Panc1 (cell line): ENCODE data around the gene FAM162A. TPM values are rescaled to one million over a fixed set of nuclear protein-coding genes. Genes with fewer than 3 reads are reported as not detected.

Source experiments
- ATAC-seq: fragments of 200-7000 bp; cut with Tn5 transposase; 2 replicates; pipeline ENCODE4 v1.9.1; 2020; ENCODE audit warnings: mild to moderate bottlenecking, moderate library complexity
- BruUV-seq: library from RNA; stranded (reverse); fragments of 400-500 nt; replicated peaks from 2 replicates; lab custom pipeline; 2021; lab: Mats Ljungman, UMichigan
- CTCF ChIA-PET: fragments of 300-600 bp; sonication (Branson Sonifier 250); formaldehyde crosslinking; loops from one replicate; lab custom pipeline; 2022; ENCODE audit warnings: antibody characterized with exemption; lab: Charles Lee
- POLR2A ChIA-PET: fragments of 300-600 bp; sonication (Branson Sonifier 250); formaldehyde crosslinking; loops from one replicate; lab custom pipeline; 2022; ENCODE audit warnings: antibody characterized with exemption; lab: Charles Lee
- DNase-seq: peaks from one replicate; pipeline ENCODE4 v3.0.0-alpha.2; 2010; ENCODE audit warnings: low read depth, low spot score
- H3K27ac ChIP-seq: 2 replicates; pipeline ENCODE4 v1.5.1; 2011; ENCODE audit warnings: mild to moderate bottlenecking, low read length, inconsistent platforms
- H3K27me3 ChIP-seq: fragments of 200-500 bp; sonication (Bioruptor generic); 2 replicates; pipeline ENCODE4 v1.6.0; 2014; ENCODE audit warnings: low read length, inconsistent platforms; ENCODE audit not compliant: control insufficient read depth, insufficient read depth
- H3K36me3 ChIP-seq: fragments of 200-500 bp; sonication (Bioruptor generic); 2 replicates; pipeline ENCODE4 v1.5.1; 2014; ENCODE audit warnings: inconsistent platforms, mild to moderate bottlenecking, low read length, moderate library complexity; ENCODE audit not compliant: control insufficient read depth, insufficient read depth
- H3K4me1 ChIP-seq: 2 replicates; pipeline ENCODE4 v1.5.1; 2011; ENCODE audit warnings: inconsistent platforms, mild to moderate bottlenecking, low read length, moderate library complexity; ENCODE audit not compliant: control insufficient read depth, insufficient read depth
- H3K4me3 ChIP-seq, 2 experiments: 2 replicates each; pipeline ENCODE4 v1.5.1; 2011 to 2012; ENCODE audit warnings: low read depth in 2 of 2, low read length in 2 of 2, mild to moderate bottlenecking in 2 of 2, inconsistent platforms in 1 of 2, moderate library complexity in 1 of 2
- H3K9me3 ChIP-seq: fragments of 200-500 bp; sonication (Bioruptor generic); 2 replicates; pipeline ENCODE4 v1.5.1; 2014; ENCODE audit warnings: low read depth, mild to moderate bottlenecking, inconsistent platforms, low read length, moderate library complexity; ENCODE audit not compliant: control insufficient read depth, insufficient read depth
- CTCF ChIP-seq: fragments of 450-650 bp; IDR thresholded peaks from 2 replicates; pipeline ENCODE4 v1.5.1; 2017; ENCODE audit warnings: mild to moderate bottlenecking
- POLR2AphosphoS5 ChIP-seq: IDR thresholded peaks from 2 replicates; pipeline ENCODE4 v1.6.1; 2012; ENCODE audit warnings: mild to moderate bottlenecking, low read depth, low read length, moderate library complexity
- SIN3A ChIP-seq: IDR thresholded peaks from 2 replicates; pipeline ENCODE4 v1.6.1; 2012; ENCODE audit warnings: low read depth, mild to moderate bottlenecking, low read length, moderate library complexity, borderline replicate concordance; ENCODE audit not compliant: insufficient read depth
- TCF7L2 ChIP-seq: IDR thresholded peaks from 2 replicates; pipeline ENCODE4 v1.6.1; 2011; ENCODE audit warnings: mild to moderate bottlenecking, low read depth, low read length, inconsistent platforms
- in situ Hi-C: cut with HindIII; loops from 2 replicates; pipeline ENCODE4 v1.10.0; 2016; ENCODE audit warnings: low sequenced_read_pairs, low pct_unique_long_range_greater_than_20kb
- intact Hi-C: fragments of 100-400 bp; cut with micrococcal nuclease; formaldehyde crosslinking; loops from one replicate; pipeline ENCODE4 v1.10.0; 2022; ENCODE audit not compliant: unreplicated experiment
- total RNA-seq: library from RNA; stranded (reverse); gene quantifications from one replicate; pipeline ENCODE4 v1.2.1, GENCODE V29; 2021; ENCODE audit not compliant: unreplicated experiment
- TF ChIP-seq, protein P1 (sequence below), 2 experiments: IDR thresholded peaks; 2 replicates each; pipeline ENCODE4 v1.6.1; 2011 to 2012; ENCODE audit warnings: low read depth in 2 of 2, control low read depth in 1 of 2, low read length in 1 of 2, mild to moderate bottlenecking in 1 of 2, moderate library complexity in 1 of 2; ENCODE audit not compliant: insufficient read depth in 1 of 2

FAM162A gene
- total RNA-seq, 1 experiment from 2014 or later, result 59.6 TPM

DNA sequence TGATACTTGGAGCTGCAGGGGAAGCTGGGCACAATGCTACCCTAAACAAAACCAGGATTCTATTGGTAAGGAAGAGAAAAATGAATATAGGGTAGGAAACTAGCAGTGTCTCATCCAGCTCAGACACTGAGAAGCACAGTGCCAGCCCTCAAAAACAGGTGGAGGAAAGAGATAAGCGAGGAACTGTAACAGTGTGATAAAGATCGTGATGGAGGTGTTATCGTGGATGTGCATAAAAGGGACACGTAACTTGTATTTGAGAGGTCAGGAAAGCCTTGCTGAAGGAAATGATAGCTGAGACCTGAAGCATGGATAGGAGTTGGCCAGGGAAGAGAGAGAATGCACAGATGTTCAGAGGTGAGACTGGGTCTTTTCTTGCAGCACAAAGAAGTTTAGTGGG is 28.4 kb upstream of the FAM162A start:
- Histone ChIP-seq H3K4me3 (no peak overlapping the region), H3K4me1 (no peaks in the 10 kb centered on the region), H3K27me3 (no peaks in the 10 kb centered on the region), H3K27ac (no peak overlapping the region), H3K36me3 (peaks cover 5% of the 10 kb centered on the region), H3K9me3 (no peaks in the 10 kb centered on the region)
- in situ Hi-C loops, result no loop called here
- intact Hi-C loops, result loop anchor here (2.0 kb wide), 1 partner anchor 49 kb away; no protein-coding TSS in a partner anchor
- no TSS peak for BruUV-seq
- ATAC-seq (0 out of 2 replicates have a peak, but pooled peaks have one; percentile 14), DNase-seq (no peak)
- TF ChIP-seq CTCF (no peak), SIN3A (no peak), TCF7L2 (no peak), POLR2AphosphoS5 (no peak)
- TF ChIP-seq, protein P1, sequence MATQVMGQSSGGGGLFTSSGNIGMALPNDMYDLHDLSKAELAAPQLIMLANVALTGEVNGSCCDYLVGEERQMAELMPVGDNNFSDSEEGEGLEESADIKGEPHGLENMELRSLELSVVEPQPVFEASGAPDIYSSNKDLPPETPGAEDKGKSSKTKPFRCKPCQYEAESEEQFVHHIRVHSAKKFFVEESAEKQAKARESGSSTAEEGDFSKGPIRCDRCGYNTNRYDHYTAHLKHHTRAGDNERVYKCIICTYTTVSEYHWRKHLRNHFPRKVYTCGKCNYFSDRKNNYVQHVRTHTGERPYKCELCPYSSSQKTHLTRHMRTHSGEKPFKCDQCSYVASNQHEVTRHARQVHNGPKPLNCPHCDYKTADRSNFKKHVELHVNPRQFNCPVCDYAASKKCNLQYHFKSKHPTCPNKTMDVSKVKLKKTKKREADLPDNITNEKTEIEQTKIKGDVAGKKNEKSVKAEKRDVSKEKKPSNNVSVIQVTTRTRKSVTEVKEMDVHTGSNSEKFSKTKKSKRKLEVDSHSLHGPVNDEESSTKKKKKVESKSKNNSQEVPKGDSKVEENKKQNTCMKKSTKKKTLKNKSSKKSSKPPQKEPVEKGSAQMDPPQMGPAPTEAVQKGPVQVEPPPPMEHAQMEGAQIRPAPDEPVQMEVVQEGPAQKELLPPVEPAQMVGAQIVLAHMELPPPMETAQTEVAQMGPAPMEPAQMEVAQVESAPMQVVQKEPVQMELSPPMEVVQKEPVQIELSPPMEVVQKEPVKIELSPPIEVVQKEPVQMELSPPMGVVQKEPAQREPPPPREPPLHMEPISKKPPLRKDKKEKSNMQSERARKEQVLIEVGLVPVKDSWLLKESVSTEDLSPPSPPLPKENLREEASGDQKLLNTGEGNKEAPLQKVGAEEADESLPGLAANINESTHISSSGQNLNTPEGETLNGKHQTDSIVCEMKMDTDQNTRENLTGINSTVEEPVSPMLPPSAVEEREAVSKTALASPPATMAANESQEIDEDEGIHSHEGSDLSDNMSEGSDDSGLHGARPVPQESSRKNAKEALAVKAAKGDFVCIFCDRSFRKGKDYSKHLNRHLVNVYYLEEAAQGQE (IDR thresholded peaks at IDR 0.05; ENCODE audit: insufficient read depth in 1 of 2, low read depth in 2 of 2, low read length in 1 of 2), result no peak
- POLR2A ChIA-PET, result no interaction called here
- CTCF ChIA-PET, result no interaction called here

DNA sequence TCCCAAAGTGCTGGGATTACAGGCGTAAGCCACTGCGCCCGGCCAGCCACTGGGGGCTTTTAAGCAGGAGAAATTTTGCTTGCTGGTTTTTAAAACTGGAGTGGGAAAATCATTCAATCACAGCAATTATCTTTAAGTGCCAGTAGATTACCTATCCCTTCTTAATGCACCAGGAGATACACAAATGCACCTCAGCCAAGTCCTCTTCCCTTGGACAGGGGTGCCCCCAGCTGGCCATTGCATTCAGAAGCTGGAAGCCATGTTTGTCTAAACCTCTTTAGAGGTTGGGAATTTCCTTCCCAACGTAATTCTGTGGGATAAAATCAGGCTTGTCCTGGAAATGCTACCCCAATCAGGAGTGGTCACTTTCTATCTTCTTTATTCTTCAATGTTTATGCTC is 27.6 kb upstream of the FAM162A start:
- ATAC-seq (peak; percentile 85), DNase-seq (peak; percentile 28)
- TF ChIP-seq CTCF, result peak; percentile 80
- TF ChIP-seq, protein P1 (IDR thresholded peaks at IDR 0.05; ENCODE audit: insufficient read depth in 1 of 2, low read depth in 2 of 2, low read length in 1 of 2), result no peak
- BruUV-seq, result no TSS peak
- peaks cover 5% of the 10 kb centered on the region for H3K36me3 ChIP-seq
- no peak overlapping the region for H3K27ac ChIP-seq
- CTCF ChIA-PET, result interaction anchor here (2.0 kb wide), 1 partner anchor 50 kb away, joined by 9 read pairs; no protein-coding TSS in a partner anchor
- H3K4me1 ChIP-seq, result no peaks in the 10 kb centered on the region
- POLR2A ChIA-PET, result no interaction called here
- no peaks in the 10 kb centered on the region for H3K9me3 ChIP-seq
- intact Hi-C loops, result loop anchor here (2.0 kb wide), 1 partner anchor 50 kb away; no protein-coding TSS in a partner anchor
- in situ Hi-C loops, result no loop called here
- H3K27me3 ChIP-seq, result no peaks in the 10 kb centered on the region
- H3K4me3 ChIP-seq, result no peak overlapping the region
